HuH-7.5 (cell line): ENCODE measurements around the gene EFCAB10.

Experiments
- DNase-seq: peaks from one replicate; pipeline ENCODE4 v3.0.0; 2011; ENCODE audit warnings: low spot score

Gene EFCAB10

GRCh38 chr7:105581066-105581811 is at the start of gene EFCAB10:
EFCAB10 (minus strand) TSS chr7:105581493; CDS start chr7:105581463, 30 bp downstream.
- DNase-seq, result peak; percentile 90

GRCh38 chr7:105625986-105626385 is 44.7 kb upstream of the EFCAB10 start:
- DNase-seq, result no peak

- no peak for DNase-seq
These were observed 42.6 kb upstream of the EFCAB10 start for GRCh38 chr7:105623906-105624305.

- no peak for DNase-seq
These were observed 42.1 kb upstream of the EFCAB10 start for GRCh38 chr7:105623378-105623777.

GRCh38 chr7:105622106-105622731 is 40.9 kb upstream of the EFCAB10 start:
- no peak for DNase-seq

GRCh38 chr7:105621617-105622016 is 40.3 kb upstream of the EFCAB10 start:
- DNase-seq, result no peak

GRCh38 chr7:105621176-105621575 is 39.9 kb upstream of the EFCAB10 start:
- DNase-seq, result no peak

GRCh38 chr7:105619590-105619989 is 38.3 kb upstream of the EFCAB10 start:
- DNase-seq, result no peak

- DNase-seq, result no peak
These were observed 36.7 kb upstream of the EFCAB10 start for GRCh38 chr7:105618016-105618296.

GRCh38 chr7:105617280-105618015 is 36.2 kb upstream of the EFCAB10 start:
- no peak for DNase-seq

- no peak for DNase-seq
These were observed 33.1 kb upstream of the EFCAB10 start for GRCh38 chr7:105614341-105614840.

GRCh38 chr7:105613611-105614330 is 32.5 kb upstream of the EFCAB10 start:
- DNase-seq, result no peak

GRCh38 chr7:105612806-105613205 is 31.5 kb upstream of the EFCAB10 start:
- no peak for DNase-seq

GRCh38 chr7:105611856-105612775 is 30.8 kb upstream of the EFCAB10 start:
- DNase-seq, result no peak

- DNase-seq, result no peak
These were observed 29.1 kb upstream of the EFCAB10 start for GRCh38 chr7:105610165-105610930.

GRCh38 chr7:105602325-105603305 is 21.3 kb upstream of the EFCAB10 start:
- no peak for DNase-seq

GRCh38 chr7:105600720-105601550 is 19.6 kb upstream of the EFCAB10 start:
- no peak for DNase-seq

GRCh38 chr7:105599551-105599950 is 18.3 kb upstream of the EFCAB10 start:
- DNase-seq, result no peak
